Upper lobe of left lung (tissue), 4 donors: ENCODE results near the gene PSMA7.

ENCODE experiments used
- CTCF ChIP-seq, 6 experiments: fragments of 450-650 bp in 4 of 6; fragments of 200-600 bp in 2 of 6; sonication (generic) in 2 of 6; IDR thresholded peaks; one replicate each; pipeline ENCODE4 v1.5.1; 2016 to 2019; ENCODE audit warnings: antibody characterized with exemption in 6 of 6
- POLR2A ChIP-seq, 4 donors: fragments of 450-650 bp; IDR thresholded peaks; one replicate each; pipeline ENCODE4 v1.5.1; 2016 to 2017; ENCODE audit warnings: antibody characterized with exemption in 4 of 4, mild to moderate bottlenecking in 2 of 4
- POLR2AphosphoS5 ChIP-seq, 2 donors: sonication (generic); formaldehyde crosslinking; IDR thresholded peaks; one replicate each; pipeline ENCODE4 v1.5.1; 2017; ENCODE audit warnings: antibody characterized with exemption in 2 of 2

DNA sequence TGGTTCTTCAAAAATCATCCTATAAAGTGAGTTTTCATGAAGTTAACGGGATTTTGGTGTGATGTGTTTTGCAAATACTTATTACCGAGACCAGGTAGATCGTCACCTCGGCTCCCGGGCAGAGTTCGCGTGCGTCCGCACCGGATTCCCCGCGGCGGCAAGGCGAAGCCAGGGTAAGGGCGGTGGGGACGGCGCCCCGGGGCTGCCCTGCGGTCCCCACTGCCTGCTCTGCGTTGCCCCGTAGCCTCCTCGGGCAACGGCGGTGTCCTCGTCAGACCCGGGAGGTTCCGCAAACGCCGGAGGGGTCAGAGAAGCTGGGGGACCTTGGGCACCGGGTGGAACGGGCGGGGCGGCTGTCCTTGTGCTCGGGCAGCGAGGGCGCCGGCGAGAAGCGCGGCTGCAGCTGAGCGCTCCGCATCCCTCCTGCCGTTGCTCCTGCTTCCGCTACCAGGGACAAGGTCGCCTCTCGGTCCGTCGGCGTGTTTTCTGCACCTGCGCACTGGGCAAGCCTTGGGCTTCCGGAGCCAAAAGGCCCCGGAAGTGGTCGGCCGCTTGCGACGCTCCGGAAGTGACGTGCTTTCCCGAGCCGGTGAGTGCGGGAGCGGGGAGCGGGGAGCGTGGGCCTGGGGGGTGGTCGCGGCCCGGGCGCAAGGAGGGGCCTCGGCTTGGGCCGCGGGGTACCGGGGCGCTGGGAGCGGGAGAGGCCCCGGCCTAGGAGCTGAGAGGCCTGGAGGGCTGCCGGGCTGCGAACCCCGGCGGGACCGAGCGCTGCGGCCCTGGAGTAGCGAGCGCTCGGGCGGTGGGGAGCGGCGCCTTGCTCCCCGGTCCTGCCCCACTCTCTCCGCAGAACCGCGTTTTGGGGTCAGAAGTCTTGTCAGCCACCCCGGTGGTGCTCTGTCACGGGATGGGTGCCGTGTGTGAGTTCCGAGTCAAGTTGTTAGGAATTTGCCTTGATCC is 39.6 kb upstream of the PSMA7 start, which contains the start of gene MTG2:
- TF ChIP-seq CTCF (IDR thresholded peaks at IDR 0.05): peak in 3 of 6 experiments; percentile 16 to 46 (median 36)
- TF ChIP-seq POLR2A (IDR thresholded peaks at IDR 0.05): peak in 3 of 4 donors; percentile 76 to 94 (median 87)
- peak; percentile 95 to 96 for TF ChIP-seq POLR2AphosphoS5 (IDR thresholded peaks at IDR 0.05)
